Measurements from ENCODE around the gene IL1RN.

IL1RN gene

DNA sequence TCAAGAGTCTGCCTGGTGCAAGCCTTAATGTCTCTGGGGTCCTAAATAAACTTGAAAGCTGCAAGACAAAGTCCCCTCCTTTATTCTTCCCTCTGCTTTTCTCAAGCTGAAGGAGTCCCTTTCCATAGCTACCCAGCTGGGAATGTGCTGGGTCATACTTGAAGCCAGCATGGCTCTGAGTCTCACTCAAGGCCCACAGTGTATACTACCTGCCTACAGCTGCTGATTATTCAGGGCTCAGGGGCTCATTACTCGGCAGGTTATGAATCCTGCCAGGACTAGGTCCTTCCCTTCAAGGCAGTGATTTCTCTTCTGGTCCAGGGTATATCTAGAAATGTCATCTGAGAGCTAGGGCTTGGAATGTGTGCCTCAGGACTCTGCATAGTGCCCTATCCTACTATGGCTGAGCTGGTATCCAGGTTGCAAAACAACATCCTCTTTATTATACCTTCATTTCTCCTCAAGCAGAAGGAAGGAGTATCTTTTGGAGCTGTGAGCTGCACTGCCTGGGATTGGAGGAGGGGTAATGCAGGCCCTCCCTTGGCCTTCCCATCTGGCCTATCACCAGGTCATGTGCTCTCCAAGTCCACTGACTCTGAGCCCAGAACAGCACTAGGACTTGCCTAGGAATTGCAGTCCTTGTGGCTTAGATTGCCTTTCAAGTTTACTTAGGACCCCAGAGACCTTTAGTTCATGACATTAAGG is 22.3 kb downstream of the IL1RN start:
- no peak overlapping the region for H3K27ac Mint-ChIP-seq
- H3K4me1 Mint-ChIP-seq (ENCODE audit: low read depth), result peaks cover 4% of the 10 kb centered on the region
- H3K27me3 Mint-ChIP-seq, result no peaks in the 10 kb centered on the region
- peaks cover 3% of the 10 kb centered on the region for H3K9me3 Mint-ChIP-seq (ENCODE audit: low read depth)
- H3K36me3 Mint-ChIP-seq, result no peaks in the 10 kb centered on the region
- H3K4me3 Mint-ChIP-seq, result no peak overlapping the region

DNA sequence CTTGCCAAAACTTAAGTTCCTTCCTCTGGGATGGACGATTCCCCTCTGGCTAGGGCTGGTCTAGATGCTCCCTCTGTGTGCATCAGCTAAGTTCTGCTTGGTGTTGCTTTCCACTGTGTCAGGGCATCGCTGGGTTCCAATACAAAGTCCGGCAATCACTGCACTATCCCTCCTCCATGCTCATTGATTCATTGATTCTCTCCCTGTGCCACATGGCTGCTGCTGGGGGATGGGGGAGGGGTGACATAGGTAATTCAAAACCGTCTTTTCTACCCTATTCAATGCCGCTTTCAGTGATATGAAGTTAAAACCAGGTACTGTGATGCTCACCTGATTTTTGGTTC is 22.8 kb downstream of the IL1RN start:
- Mint-ChIP-seq H3K4me1 (ENCODE audit: low read depth) (peaks cover 4% of the 10 kb centered on the region), H3K9me3 (ENCODE audit: low read depth) (peaks cover 3% of the 10 kb centered on the region), H3K27me3 (no peaks in the 10 kb centered on the region), H3K27ac (no peak overlapping the region), H3K36me3 (no peaks in the 10 kb centered on the region), H3K4me3 (no peak overlapping the region)

DNA sequence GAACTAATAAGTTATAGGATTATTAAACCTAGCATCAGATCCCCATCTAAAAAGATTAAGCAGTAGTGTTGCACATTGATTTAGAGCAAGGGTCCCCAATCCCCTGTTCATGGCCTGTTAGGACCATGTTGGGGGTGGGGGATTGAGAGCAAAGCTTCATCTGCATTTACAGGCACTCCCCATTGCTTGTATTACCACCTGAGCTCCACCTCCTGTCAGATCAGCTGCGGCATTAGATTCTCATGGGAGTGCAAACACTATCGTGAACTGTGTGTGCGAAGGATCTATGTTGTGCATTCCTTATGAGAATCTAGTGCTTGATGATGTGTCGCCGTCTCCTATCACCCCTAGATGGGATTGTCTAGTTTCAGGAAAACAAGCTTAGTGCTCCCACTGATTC is 27.9 kb downstream of the IL1RN start:
- H3K27ac Mint-ChIP-seq, result no peak overlapping the region
- H3K36me3 Mint-ChIP-seq, result no peaks in the 10 kb centered on the region
- H3K4me1 Mint-ChIP-seq (ENCODE audit: low read depth), result peaks cover 26% of the 10 kb centered on the region
- no peak overlapping the region for H3K4me3 Mint-ChIP-seq
- no peaks in the 10 kb centered on the region for H3K9me3 Mint-ChIP-seq (ENCODE audit: low read depth)
- H3K27me3 Mint-ChIP-seq, result no peaks in the 10 kb centered on the region

DNA sequence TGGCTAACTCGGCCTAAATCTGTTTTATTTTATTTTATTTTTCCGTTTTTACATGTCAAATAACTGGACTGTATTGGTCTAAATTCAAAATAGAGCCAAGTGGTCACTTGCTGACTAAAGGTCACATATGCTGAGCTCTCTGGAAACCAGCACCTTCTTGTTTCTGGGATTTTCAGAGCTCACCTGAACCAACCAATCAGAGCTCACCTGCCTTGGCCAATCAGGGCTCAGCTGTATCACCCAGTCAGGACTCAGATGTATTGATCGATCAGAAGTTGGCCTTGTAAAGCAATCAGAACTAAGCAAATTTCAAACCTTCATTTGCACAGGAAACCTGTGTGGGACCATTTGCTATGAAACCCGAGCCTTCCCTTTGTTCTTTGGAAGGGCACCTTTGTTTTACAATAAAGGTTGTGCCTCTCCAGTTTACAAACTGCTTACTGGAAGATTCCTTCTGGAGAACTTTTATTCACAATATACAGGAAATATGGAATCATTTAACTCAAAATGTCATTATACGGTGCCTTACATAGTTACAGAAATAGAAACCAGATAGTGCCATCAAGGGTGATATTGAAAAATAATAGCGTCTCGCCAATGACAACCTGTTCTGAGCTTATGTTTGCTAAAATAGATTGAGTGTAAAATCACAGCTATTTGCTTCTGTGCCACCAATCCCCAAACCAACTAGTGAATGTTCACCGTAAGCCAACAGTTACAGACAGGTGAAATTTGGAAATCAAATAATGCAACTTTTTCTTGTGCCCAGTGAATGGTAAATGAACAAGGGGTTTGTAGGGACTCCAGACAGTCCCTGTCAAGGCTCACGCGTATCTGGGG is 29.1 kb downstream of the IL1RN start:
- Mint-ChIP-seq H3K36me3 (no peaks in the 10 kb centered on the region), H3K9me3 (ENCODE audit: low read depth) (no peaks in the 10 kb centered on the region), H3K27ac (peak overlapping the region; percentile 78), H3K4me3 (peak overlapping the region; percentile 86), H3K4me1 (ENCODE audit: low read depth) (peaks cover 26% of the 10 kb centered on the region), H3K27me3 (no peaks in the 10 kb centered on the region)

DNA sequence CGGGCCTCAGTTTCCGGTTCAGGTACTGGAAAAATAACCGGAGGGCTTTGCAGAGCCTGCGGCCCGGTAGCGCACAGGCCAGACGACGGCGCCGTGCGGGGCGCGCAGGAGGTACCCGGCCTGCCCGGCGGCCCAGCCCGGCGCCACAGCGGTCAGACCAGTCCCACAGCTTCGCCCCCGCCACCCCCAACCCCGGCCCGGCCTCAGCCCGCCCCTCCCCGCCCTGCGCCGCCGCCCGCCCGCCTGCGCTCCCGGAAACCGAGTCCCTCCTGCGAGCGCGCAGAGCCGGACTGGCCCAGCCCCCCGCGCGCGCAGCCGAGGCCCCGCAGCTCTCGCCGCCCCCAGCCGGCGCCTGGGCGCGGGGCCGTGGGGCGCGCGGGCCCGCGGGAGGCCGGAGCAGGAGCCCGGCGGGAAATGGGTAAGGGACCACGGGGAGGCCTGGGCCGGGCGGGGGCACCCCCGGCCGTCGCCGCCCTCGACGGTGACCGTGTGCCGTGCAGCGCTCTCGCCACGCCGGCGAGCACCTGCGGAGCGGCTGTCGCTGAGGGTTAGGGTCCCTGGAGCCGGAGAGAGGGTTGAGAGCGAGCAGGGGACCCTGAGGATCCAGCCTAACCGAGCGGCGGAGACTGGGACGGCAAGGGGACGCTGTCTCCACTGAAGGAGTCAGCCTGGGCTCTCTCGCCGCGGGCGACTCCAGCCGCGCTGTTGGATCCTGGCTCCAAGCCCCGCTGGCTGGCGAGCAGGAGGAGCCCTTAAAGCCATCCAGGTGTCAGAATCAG is 29.9 kb downstream of the IL1RN start:
- Mint-ChIP-seq H3K4me1 (ENCODE audit: low read depth) (peaks cover 28% of the 10 kb centered on the region), H3K9me3 (ENCODE audit: low read depth) (no peaks in the 10 kb centered on the region), H3K27ac (peak overlapping the region; percentile 91), H3K27me3 (no peaks in the 10 kb centered on the region), H3K36me3 (no peaks in the 10 kb centered on the region), H3K4me3 (peak overlapping the region; percentile 87)

DNA sequence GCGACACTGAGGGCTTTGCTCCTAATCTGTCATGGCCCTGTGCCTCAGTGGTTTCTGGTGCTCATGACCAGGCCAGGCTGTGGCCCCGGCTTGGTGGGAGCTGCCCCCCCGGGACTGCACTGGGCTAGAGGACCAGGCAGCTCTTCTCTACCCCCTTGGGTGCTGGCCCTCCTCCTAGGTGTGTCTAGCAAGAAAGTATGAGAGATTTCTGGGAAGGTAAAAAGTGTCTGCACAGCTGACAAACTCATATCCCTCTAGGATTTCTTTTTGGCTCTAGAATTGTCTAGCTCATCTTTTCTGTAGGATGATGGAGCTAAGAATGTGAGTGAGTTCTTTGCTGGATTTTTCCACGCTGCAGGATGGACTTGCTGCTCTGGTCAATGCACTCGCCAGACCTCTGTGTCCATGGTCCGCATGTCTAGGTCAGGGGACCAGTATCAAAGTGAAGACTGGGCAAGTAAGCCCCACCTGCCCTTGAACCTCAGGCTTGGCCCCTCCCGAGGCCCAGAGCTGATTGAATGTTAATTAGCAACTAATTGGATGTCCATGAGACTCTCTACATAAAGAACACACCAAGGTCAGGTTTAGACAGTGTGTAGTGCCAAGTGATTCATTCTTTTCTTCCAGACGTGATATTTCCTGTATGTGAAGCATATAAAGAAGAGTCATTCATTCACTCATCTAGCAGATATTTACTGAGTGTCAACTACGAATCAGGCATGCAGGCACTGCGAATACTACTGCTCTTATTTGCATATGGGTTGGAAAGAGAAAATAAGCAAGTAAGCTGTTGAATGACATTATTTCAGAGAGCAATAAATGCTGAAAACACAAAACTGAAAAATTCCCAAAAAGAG is 30.7 kb downstream of the IL1RN start:
- no peaks in the 10 kb centered on the region for H3K27me3 Mint-ChIP-seq
- H3K27ac Mint-ChIP-seq, result peak overlapping the region; percentile 91
- peak overlapping the region; percentile 87 for H3K4me3 Mint-ChIP-seq
- no peaks in the 10 kb centered on the region for H3K36me3 Mint-ChIP-seq
- H3K4me1 Mint-ChIP-seq (ENCODE audit: low read depth), result peaks cover 35% of the 10 kb centered on the region
- H3K9me3 Mint-ChIP-seq (ENCODE audit: low read depth), result no peaks in the 10 kb centered on the region

DNA sequence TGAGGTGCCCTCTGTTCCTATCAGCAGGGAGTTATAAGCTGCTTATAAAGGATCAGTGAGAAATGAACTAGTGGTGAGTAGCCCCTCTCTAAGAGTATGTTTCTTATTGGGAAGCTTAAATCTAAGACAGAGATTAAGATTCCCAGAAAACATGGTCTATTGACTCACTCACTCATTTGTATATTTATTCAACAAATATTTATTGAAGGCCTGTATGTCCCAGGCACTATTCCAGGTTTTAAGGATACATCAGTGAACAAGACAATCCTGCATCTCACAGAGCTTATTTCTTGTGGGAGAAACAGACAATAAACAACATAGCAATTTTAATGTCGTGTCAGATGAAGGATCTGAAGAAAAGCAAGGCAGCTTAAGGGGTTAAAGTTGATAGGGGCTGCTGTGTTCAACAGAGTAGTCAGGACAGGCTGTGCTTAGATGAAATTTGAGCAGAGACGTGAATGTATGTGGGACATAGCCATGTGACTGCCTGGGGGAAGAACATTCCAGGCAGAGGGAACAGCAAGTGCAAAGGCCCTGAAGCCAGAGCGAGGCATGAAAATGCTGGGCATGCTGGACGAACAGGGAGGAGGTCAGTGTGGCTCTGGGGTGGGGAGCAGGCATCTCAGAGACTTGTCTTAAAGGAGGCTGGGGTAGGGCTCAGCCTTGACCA is 31.6 kb downstream of the IL1RN start:
- Mint-ChIP-seq H3K9me3 (ENCODE audit: low read depth) (no peaks in the 10 kb centered on the region), H3K27me3 (no peaks in the 10 kb centered on the region), H3K36me3 (no peaks in the 10 kb centered on the region), H3K4me1 (ENCODE audit: low read depth) (peaks cover 37% of the 10 kb centered on the region), H3K4me3 (peak overlapping the region; percentile 87), H3K27ac (peak overlapping the region; percentile 91)

DNA sequence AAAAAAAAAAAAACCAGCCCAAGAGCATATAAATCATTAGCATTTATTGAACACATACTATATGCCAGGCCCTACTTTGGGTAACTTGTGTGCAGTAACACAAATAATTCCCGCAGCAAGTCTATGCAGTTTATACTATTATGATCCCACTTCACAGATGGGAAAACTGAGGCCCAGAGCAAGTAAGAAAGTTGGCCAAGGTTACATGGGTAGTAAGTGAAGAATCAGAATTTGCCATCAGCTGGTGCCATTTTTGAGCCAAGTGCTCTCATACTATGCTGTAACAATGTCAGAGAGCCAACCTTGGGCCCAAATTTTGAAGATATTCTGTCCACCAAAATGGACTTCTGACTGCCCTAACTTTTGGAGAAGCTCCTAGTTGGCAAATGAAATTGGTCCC is 32.9 kb downstream of the IL1RN start:
- H3K4me3 Mint-ChIP-seq, result no peak overlapping the region
- no peak overlapping the region for H3K27ac Mint-ChIP-seq
- no peaks in the 10 kb centered on the region for H3K27me3 Mint-ChIP-seq
- no peaks in the 10 kb centered on the region for H3K36me3 Mint-ChIP-seq
- H3K4me1 Mint-ChIP-seq (ENCODE audit: low read depth), result peaks cover 48% of the 10 kb centered on the region
- H3K9me3 Mint-ChIP-seq (ENCODE audit: low read depth), result no peaks in the 10 kb centered on the region

DNA sequence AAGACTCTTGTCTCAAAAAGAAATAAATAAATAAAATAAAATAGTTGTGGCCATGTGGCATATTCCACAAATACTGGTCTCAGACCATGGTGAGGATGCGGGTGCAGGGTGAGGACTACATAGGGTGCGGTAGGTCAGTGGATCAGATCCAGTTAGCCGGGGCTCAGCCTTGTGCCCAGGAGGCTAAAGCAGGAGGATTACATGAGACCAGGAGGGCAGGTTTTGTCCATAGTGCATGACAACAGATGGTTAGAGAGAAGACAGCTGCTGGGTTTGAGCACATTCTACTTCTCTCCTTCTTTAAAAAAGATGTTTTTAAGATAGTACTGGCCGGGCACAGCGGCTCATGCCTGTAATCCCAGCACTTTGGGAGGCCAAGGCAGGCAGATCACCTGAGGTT is 33.6 kb downstream of the IL1RN start:
- Mint-ChIP-seq H3K4me1 (ENCODE audit: low read depth) (peaks cover 53% of the 10 kb centered on the region), H3K4me3 (no peak overlapping the region), H3K9me3 (ENCODE audit: low read depth) (no peaks in the 10 kb centered on the region), H3K27me3 (no peaks in the 10 kb centered on the region), H3K36me3 (no peaks in the 10 kb centered on the region), H3K27ac (peak overlapping the region; percentile 28)

DNA sequence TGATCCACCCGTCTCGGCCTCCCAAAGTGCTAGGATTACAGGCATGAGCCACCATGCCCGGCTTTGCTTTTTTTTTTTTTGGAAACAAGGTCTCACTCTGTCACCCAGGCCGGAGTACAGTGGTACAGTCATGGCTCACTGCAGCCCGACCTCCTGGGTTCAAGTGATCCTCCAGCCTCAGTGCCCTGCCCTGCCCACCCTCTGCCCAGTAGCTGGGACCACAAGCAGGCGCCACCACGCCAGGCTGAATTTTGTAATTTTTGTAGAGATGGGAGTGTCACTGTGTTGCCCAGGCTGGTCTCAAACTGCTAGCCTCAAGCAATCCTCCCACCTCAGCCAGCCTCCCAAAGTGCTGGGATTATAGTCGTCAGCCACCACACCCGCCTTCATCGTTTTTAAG is 34.8 kb downstream of the IL1RN start:
- Mint-ChIP-seq H3K27ac (peak overlapping the region; percentile 64), H3K4me1 (ENCODE audit: low read depth) (peaks cover 52% of the 10 kb centered on the region), H3K9me3 (ENCODE audit: low read depth) (no peaks in the 10 kb centered on the region), H3K4me3 (no peak overlapping the region), H3K36me3 (no peaks in the 10 kb centered on the region), H3K27me3 (no peaks in the 10 kb centered on the region)

DNA sequence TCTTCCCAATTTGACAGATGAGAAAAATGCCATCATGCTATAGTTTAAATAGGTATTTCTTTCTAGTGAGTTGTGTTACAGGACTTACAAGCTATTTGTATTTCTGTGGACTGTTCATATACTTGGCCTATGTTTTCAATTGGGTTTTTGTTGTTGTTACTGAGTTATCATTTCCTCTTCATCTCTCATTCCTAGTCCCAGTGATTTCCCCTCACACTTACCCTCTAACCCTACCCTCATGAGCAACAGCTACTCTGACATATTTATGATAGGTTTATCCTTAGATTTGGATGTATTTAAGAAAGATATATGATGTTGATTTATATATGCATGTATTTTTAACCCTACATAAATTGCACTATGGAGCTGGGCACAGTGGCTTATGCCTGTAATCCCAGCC is 35.5 kb downstream of the IL1RN start:
- Mint-ChIP-seq H3K27me3 (no peaks in the 10 kb centered on the region), H3K27ac (peak overlapping the region; percentile 5), H3K9me3 (ENCODE audit: low read depth) (no peaks in the 10 kb centered on the region), H3K4me3 (no peak overlapping the region), H3K36me3 (no peaks in the 10 kb centered on the region), H3K4me1 (ENCODE audit: low read depth) (peaks cover 58% of the 10 kb centered on the region)

DNA sequence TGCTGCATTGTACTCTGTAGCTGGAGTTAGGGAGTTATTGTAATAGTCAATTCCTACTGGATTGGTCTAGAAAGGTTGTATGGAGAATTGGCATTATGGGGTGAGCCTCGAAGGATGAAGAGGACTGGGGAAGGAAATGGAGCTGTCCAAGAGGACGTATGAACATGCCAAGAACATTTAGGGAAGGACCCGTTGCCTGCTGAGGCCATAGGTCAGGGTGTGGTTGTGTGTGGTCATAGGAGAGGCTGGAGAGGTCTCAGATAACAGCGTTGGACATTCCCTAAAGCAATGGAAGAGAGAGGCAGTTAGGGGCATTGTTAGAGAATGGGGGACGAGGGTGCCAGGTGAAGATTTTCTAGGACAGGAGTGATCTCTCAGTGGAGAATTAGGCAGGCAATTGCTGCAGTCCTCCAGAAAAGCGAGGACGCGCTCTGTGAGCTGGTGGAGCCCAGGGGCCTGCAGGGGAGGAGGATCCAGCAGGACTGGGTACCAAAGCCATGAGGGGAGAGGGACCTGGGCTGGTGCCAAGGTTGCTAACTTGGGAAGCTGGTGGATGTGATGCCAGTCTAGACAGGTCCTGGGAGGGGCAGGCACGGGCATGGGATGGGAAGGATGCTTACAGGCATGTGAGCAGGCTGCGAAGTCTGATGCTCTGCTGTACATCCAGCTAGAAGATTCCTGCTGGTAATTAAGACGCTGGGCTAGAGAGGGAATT is 37.0 kb downstream of the IL1RN start:
- Mint-ChIP-seq H3K4me3 (no peak overlapping the region), H3K36me3 (no peaks in the 10 kb centered on the region), H3K27me3 (no peaks in the 10 kb centered on the region), H3K9me3 (ENCODE audit: low read depth) (no peaks in the 10 kb centered on the region), H3K4me1 (ENCODE audit: low read depth) (peaks cover 58% of the 10 kb centered on the region), H3K27ac (peak overlapping the region; percentile 31)

DNA sequence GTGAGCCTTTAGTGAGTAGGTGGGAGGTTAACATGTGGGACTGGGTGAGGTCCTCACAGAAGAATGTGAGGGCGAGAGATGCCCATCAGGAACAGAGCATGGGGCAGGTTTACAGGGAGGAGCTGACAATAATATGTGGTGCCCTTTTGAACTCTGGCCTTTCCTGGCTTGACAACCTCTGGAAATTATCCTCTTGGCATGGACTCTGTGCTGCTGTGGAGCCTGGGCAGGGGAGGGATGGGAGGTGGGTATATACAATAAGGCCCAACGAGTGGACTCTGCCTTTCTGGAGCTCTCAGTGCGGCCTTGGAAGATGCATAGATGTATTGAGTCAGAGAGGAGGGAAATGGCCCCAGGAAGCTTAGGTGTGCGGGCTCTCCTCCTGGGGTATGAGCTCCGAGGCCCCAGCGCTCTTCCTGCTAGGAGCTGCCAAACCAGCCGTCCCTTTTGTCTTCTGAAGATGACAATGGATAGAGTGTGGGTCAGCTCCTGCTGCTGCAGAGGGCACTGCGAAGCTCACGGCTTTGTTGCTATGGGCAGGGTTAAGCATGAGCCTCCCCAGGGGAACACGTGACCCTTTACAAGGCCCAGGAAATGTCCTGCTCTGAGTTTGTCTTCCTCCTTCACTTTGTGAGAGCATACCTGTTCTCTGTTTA is 37.7 kb downstream of the IL1RN start:
- H3K36me3 Mint-ChIP-seq, result no peaks in the 10 kb centered on the region
- no peak overlapping the region for H3K4me3 Mint-ChIP-seq
- no peaks in the 10 kb centered on the region for H3K27me3 Mint-ChIP-seq
- no peaks in the 10 kb centered on the region for H3K9me3 Mint-ChIP-seq (ENCODE audit: low read depth)
- peak overlapping the region; percentile 31 for H3K27ac Mint-ChIP-seq
- peaks cover 62% of the 10 kb centered on the region for H3K4me1 Mint-ChIP-seq (ENCODE audit: low read depth)

Measured in activated naive CD8-positive, alpha-beta T cell (primary cell).